Measurements from ENCODE around the gene RGS12. TPM values are rescaled to one million over a fixed set of nuclear protein-coding genes. Genes with fewer than 3 reads are reported as not detected.
"Not testable (repeated sequence)": the region's sequence is repeated elsewhere in the genome, so short reads cannot be mapped to it uniquely, and the experiment has no call there.

RGS12 gene
- total RNA-seq, 1 experiment from 2014 or later = 9.8 TPM

DNA sequence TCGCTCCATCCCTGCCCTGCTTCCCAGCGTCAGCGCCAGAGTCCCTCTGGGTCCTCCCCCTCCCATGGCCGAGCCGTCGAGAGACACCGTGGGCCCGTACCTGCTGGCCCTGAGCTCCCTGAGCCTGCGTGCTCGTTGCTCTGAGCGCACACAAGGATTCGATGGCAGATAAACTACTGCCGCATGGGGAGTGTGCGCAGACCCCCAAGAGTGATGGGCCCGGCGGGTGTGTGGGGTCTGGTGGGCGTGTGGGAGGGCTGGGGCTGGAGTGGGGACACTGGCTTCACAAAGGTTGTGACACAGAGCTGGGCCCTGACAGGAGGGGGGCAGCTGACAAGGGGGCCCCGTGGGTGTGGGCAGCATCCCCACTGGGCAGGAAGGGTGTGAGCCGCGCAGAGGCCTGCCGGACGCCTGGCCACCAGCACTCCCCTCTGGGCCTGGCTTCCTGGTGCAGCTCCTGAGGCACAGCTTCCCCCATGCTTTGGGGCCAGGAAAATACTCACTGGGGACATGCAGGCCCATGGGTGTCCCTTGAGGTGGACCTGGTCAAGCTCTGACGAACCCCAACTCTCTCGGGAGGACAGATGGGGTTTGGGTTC is 4.8 kb upstream of the RGS12 start:
- DNase-seq = no peak

DNA sequence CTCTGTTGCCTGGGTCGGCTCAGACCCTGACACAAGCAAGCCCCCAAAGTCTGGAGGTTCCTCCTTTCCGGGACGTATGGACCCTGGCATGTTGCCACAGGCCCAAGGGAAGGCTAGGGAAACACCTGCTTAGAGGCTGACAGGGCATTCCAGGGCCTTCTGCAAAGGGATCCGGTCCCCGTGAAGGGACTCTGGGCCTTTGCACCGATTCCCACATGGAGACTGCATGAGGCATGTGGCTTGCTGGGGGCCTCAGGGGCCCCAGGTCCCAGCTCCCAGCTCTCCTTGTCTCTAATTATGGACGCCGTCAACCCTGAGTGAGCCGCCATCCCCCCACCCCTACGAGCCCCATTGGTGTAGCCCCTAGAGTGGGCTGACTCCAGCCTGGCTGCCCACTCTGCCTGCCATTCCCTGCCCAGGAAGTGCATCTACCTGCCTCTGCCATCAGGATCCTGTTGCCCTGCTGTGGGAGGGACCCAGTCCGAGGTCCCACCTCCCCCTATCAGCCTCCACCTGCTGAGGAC is 4.2 kb upstream of the RGS12 start:
- H3K36me3 ChIP-seq = no peaks in the 10 kb centered on the region
- no peak overlapping the region for H3K4me3 ChIP-seq
- no peaks in the 10 kb centered on the region for H3K27me3 ChIP-seq
- DNase-seq = no peak
- H3K9me3 ChIP-seq = no peaks in the 10 kb centered on the region

More for the DNA sequence above, 4.8 kb upstream of the RGS12 start:
- Histone ChIP-seq H3K4me3 (no peak overlapping the region), H3K27me3 (no peaks in the 10 kb centered on the region), H3K36me3 (no peaks in the 10 kb centered on the region), H3K9me3 (no peaks in the 10 kb centered on the region)

DNA sequence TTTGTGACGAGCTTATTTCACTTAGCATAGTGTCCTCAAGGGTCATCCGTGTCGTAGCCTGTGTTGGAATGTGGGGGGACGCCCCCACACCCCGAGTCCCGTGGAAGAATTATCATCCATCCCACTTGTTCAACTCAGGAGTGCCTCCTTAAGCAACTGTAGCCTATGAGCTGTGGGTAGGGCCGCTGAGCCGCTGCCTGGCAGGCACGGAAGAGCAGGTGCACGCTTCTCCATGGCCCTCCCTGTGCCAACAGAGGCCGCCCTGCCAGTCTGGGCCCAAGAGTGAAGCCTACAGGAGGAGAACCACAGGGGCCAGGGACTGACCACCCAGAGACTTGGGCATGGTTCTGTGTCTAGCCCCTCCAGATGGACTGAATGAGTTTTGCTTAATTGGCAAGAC is 2.3 kb upstream of the RGS12 start:
- no peak overlapping the region for H3K4me3 ChIP-seq
- no peaks in the 10 kb centered on the region for H3K36me3 ChIP-seq
- no peak for DNase-seq
- no peaks in the 10 kb centered on the region for H3K27me3 ChIP-seq
- H3K9me3 ChIP-seq = no peaks in the 10 kb centered on the region

DNA sequence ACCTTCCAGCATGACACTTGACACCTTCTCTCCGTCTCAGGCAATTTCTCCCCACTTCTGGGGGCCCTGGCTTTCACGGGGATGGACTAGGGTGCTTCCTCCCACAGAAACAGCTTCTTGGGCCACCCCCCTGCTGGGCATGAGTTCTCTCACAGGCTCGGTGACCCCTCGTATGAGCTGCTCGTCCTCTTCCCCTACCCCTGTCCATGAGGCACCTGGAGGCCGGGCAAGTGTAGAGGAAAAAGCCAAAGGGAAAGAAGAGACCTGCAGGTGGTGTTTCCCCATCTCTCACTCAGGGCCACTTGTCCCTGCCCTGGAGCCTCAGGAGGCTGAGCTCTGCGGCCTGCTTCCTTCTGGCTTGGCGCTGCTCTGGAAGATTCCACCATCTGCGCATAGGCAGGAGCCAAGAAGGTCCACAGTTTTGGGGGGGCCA is 1.9 kb upstream of the RGS12 start:
- H3K9me3 ChIP-seq = no peaks in the 10 kb centered on the region
- no peaks in the 10 kb centered on the region for H3K27me3 ChIP-seq
- no peak for DNase-seq
- no peaks in the 10 kb centered on the region for H3K36me3 ChIP-seq
- H3K4me3 ChIP-seq = no peak overlapping the region

DNA sequence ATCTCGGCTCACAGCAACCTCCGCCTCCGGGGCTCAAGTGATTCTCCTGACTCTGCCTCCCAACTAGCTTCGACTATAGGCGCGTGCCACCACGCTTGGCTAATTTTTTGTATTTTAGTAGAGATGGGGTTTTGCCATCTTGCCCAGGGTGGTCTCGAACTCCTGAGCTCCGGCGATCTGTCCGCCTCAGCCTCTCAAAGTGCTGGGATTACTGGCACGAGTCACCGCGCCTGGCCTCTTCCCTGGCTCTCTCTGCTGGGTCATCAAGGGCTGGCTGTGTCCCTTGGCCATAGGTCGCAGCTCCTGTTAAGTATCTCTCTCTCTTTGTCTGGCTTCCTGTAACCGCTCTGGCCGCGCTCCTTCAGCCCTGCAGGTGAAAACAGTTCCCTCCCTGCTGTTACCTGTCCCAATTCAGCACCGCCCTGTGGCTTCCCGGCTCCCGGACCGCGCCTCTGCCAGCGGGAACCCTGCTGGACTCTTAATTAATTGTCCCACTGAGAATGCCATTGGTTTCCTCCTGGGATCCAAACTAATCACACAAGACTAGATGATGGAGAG is 1.3 kb upstream of the RGS12 start:
- H3K27me3 ChIP-seq = no peaks in the 10 kb centered on the region
- no peaks in the 10 kb centered on the region for H3K36me3 ChIP-seq
- H3K9me3 ChIP-seq = no peaks in the 10 kb centered on the region
- H3K4me3 ChIP-seq = peak overlapping the region; percentile 67
- no peak for DNase-seq

DNA sequence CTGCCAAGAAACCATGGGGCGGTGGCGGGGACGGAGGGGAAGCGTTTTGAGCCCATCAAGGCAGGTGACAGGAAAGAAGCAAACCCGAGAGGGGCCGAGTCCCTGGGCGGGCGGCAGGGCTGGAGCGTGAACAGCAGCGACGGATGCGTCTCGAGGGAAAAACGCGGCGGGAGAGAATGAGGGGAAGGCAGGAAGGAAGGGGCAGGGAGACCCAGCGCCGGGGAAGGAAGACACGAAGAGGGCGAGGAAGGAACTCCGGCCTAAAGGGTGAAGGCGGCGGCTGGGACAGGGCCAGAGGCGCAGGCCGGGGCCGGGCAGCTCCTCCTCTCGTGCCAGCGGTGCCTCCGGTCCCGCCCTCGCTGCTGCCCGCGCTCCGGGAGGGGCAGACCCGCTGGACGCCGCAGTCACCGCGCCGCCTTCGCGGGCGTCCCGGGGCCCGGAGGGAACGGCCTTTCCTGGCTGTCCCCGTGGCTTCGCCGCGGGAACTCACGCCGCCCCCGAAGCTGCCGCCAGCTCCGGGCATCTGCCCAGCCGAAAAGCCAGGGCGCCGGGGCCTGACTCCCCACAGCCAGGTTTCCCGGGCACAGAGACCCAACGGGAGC is 751 bp upstream of the RGS12 start:
- DNase-seq = peak; percentile 69
- no peaks in the 10 kb centered on the region for H3K9me3 ChIP-seq
- no peaks in the 10 kb centered on the region for H3K27me3 ChIP-seq
- peak overlapping the region; percentile 67 for H3K4me3 ChIP-seq
- H3K36me3 ChIP-seq = no peaks in the 10 kb centered on the region

DNA sequence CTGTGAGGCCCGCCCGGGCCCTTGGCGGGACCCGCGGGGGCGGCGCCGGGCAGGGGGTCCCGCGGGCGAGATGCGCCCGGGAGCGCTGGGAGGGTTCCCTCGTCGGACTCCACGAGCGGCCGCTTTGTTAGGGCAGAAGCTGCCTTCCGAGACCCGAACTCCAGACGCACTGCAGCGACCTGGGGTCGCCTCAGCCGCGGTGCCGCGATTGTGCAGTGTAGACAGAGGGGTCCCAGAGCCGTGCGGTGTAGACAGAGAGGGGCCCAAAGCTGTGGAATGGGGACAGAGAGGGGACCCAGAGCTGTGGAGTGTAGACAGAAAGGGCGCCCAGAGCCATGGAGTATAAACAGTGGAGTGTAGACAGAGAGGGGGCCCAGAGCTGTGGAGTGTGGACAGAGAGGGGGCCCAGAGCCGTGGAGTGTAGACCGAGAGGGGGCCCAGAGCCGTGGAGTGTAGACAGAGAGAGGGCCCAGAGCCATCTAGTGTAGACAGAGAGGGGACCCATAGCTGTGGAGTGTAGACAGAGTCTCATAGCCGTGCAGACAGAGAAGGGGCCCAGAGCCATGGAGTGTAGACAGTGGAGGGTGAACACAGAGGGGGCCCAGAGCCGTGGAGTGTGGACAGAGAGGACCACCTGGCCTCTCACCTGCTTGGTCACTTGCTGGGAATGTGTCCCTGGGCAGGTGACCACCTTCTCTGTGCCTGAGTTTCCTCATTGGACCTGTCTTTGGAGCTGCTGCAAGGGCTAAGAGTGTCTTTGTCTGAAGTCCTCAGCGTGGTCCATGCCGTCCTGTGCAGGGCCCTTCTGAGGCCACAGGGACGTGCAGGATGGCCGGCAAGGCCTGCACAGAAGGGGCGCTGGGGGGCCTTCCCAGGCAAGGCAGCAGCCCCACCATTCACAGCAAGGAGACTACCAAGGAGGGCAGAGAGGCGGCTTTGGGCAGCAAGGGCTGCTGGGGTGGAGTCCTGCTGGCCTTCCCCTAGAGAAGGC is 875 bp downstream of the RGS12 start:
- Histone ChIP-seq H3K9me3 (no peaks in the 10 kb centered on the region), H3K4me3 (peak overlapping the region; percentile 63), H3K36me3 (no peaks in the 10 kb centered on the region), H3K27me3 (no peaks in the 10 kb centered on the region)
- DNase-seq = no peak

DNA sequence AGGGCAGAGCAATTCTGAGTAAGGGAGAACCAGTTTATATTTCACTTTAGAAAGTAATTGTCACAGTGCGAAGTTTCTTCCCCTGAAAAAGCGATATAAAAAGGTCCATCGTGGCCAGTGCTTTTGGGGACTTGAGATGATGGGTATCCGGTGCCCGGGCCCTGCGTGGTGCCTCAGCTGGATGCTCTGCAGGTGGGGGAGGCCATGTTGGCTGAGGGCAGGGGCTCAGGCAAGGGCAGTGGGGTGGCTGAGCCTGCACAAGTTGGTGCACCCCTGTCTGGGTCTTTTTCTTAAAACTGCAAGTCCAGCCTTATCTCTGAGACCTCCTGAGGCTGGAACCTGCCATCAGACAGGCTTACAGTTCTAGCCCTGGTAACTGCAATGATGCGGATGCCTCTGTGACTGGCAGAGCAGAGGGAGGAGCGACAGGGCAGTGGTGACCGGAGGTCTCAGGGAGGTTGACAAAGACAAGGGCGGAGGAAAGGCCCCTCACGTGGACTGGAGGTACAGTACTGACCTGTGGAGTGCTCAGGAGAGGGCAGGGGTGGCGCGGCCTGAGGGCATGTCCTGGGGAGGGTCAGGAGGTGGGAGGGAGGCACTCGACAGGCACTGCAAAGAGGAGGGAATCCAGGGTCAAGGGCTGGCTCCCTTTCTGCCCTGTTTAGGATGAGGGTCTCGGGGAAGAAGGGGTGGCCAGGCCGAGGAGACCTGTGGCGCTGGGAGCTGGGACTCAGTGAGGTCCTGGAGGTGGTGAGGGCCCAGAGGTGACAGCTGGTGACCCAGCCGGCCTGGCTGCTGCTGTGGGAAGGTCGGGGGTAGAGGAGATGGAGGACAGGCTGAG is 1.8 kb downstream of the RGS12 start:
- H3K4me3 ChIP-seq = no peak overlapping the region
- H3K27me3 ChIP-seq = no peaks in the 10 kb centered on the region
- H3K36me3 ChIP-seq = no peaks in the 10 kb centered on the region
- no peaks in the 10 kb centered on the region for H3K9me3 ChIP-seq
- DNase-seq = no peak

DNA sequence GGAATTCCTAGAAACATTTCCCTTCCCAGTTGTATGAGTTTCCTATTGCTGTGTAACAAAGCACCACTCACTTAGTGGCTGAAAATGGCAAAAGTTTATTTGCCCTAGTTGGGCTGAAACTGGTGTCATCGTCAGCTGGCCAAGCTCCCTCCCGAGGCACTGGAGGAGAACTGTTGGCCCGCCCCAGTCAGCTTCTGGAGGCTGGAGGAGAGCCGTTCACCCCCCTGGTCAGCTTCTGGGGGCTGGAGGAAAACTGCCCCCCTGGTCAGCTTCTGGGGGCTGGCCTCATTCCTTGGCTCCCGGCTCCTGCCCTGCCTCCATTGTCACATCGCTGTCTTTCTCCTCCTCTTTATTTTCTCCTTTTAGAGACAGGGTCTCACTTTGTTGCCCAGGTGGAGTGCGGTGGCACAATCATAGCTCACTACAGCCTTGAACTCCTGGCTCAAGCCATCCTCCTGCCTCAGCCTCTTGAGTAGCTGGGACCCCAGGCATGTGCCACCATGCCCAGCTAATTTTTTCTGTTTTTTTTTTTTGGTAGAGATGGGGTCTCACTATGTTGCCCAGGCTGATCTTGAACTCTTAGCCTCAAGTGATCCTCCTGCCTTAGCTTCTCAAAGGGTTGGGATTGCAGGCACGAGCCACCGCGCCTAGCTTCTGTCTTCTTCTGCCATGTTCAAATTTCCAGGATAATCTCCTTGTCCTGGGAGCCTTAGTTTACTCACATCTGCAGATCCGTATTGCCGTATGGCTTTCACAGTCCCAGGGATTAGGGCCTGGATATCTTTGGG is 3.2 kb downstream of the RGS12 start:
- H3K36me3 ChIP-seq = no peaks in the 10 kb centered on the region
- H3K4me3 ChIP-seq = no peak overlapping the region
- H3K27me3 ChIP-seq = no peaks in the 10 kb centered on the region
- no peaks in the 10 kb centered on the region for H3K9me3 ChIP-seq
- DNase-seq = no peak

DNA sequence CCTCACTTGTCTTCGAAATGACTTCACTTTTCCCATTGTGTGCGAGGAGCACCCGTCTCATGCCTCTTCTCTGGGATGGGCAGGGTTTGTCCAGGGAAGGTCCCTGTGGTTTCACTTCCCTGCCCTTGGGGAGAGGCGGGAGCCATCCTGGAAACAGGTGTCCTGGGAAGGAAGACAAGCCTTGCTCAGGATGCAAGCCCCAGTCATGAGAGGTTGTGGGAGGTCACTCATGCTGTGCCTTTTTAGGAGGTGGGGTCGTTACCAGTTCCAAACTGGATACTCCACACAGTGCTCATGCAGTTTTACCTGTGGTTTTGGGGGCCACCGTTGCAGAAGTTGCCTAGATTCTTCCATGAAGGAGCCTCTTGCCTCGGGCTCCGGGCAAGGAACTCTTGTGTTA is 3.8 kb downstream of the RGS12 start:
- no peaks in the 10 kb centered on the region for H3K9me3 ChIP-seq
- no peaks in the 10 kb centered on the region for H3K27me3 ChIP-seq
- no peak for DNase-seq
- H3K4me3 ChIP-seq = no peak overlapping the region
- H3K36me3 ChIP-seq = no peaks in the 10 kb centered on the region

DNA sequence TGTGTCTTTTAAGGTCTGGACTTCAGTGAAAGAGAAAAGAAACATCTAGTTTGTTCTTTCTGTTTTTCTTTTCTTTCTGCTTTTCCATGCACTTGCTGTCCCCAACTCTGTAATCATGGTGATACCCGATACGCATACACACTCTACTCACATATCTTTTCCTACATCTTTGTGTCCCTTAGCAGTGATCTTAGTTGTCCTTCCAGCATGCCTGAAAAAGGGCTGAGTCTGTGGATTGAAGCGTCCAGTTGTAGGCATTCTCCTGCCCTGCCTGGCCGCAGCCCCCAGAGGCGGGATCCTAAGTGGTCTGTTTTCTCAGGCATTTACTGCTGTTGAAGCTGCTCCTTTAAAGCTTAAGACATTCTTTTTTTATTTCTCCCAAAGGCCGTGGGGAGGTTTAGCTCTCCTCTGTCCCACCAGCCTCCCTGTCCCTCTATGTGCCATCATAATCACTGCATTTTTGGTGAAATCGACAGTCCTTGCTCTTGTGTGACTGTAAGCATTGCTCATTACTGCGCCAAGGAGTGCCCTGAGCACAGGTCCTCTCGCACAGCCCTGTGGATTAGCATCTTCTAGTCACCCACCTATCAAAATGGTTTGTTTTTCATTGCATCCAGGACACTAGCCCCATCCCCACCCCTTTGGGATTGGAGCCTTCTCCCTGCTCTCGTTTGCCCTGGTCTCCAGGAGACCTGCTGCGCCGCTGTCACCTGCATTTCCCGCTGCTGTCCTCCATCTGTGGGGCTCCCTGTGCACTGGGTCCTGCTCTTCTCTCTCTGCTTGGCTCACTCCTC is 4.4 kb downstream of the RGS12 start:
- no peak overlapping the region for H3K4me3 ChIP-seq

DNA sequence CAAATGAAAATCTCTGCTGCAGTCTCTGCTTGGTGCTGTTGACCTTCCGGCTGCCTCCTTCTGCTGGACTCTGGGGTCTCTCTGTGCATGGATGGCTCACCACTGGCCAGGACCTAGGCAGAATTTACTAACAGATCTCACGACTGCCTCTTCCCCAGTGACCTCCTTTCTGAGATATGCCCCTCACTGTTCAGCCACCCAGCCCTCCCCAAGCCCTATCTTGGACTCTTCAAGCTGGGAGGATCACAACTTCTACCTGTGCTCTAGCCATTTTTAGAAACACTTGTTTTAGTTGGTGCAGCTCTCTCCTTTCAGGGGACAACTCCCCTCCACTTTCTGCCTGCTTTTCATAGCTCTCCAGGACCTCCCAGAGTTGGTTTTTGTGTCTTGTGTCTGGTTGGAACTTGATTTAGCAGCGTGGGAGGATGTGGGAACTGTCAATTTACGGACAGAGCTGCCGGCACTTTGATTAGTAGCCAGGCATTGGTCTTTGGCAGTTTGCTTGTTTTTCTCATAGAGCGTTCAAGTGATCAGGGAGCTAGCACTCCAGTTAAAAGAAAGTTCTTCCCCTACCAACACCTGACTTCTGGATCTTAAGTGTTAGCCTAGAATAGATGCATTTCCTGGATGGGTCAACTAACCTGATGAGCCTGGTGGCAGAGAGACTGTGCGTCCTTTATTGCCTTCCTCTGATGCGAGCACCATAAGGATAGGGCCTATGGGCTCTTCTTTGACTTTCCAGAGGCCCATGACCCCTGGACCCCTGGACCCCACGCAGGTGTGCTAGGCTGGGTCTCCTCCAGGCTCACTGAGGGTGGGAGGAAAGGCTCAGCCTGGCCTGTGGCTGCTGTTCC is 6.5 kb downstream of the RGS12 start:
- H3K36me3 ChIP-seq = no peaks in the 10 kb centered on the region
- DNase-seq = no peak
- H3K4me3 ChIP-seq = no peak overlapping the region
- H3K9me3 ChIP-seq = no peaks in the 10 kb centered on the region
- no peaks in the 10 kb centered on the region for H3K27me3 ChIP-seq

More for the DNA sequence above, 4.4 kb downstream of the RGS12 start:
- Histone ChIP-seq H3K36me3 (no peaks in the 10 kb centered on the region), H3K9me3 (no peaks in the 10 kb centered on the region), H3K27me3 (no peaks in the 10 kb centered on the region)
- DNase-seq = no peak

DNA sequence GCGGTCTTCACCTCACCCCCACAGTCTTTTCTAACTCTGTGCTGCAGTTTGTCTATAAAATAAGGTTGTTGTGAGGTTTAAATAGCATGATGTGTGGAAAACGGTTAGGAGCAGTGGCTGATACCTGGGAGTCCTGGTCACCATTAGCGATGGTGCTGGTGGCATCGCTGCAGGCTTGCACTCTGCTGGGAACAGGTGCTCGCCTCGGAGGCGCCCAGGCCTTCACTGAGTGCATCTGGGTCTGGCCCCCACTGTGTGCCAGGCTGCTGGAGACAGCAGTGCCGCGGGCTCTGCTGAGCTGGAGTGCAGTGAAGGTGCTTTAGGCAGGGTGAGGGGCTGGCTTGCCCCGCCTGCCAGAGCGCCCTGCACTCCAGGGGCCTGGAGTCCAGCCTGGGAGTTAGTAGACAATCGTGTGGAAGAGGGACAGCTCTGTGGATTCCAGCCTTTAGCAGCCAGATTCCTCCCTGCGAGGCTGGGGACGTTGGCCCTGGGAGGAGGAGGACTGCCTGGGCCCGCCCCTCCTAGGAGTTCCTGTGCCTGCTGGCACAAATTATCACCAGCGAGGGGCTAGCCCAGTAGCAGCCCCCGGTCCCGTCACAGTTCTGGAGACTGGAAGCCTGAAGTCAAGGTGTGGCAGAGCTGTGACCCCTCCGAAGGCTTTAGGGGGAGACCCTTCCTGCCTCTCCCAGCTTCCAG is 7.3 kb downstream of the RGS12 start:
- H3K36me3 ChIP-seq = no peaks in the 10 kb centered on the region
- H3K9me3 ChIP-seq = no peaks in the 10 kb centered on the region
- no peak overlapping the region for H3K4me3 ChIP-seq
- H3K27me3 ChIP-seq = no peaks in the 10 kb centered on the region
- DNase-seq = no peak

DNA sequence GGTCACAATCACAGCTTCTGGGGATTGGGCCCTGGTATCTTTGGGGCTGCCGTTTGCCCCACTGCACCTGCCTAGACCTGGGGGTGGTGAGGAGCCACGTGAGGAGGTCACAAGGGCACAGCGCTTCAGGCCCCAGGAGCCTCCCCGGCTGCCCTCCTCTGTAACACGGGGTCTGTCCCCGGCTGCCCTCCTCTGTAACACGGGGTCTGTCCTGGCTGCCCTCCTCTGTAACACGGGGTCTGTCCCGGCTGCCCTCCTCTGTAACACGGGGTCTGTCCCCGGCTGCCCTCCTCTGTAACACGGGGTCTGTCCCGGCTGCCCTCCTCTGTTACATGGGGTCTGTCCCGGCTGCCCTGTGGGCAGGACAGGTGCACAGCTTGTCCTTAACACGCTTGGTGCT is 8.1 kb downstream of the RGS12 start:
- DNase-seq, H3K27me3 ChIP-seq, H3K9me3 ChIP-seq, H3K36me3 ChIP-seq, H3K4me3 ChIP-seq: not testable (repeated sequence)
